CD4-positive, alpha-beta memory T cell (primary cell): ENCODE measurements around the gene ARFGAP2. TPM values are rescaled to one million over a fixed set of nuclear protein-coding genes. Genes with fewer than 3 reads are reported as not detected.

Experiments used
- CTCF ChIA-PET: fragments of 350-600 bp; sonication (Branson Sonifier 250); formaldehyde crosslinking; loops from one replicate; lab custom pipeline; 2021; ENCODE audit warnings: inconsistent platforms; ENCODE audit not compliant: partially characterized antibody; lab: Charles Lee
- POLR2A ChIA-PET: fragments of 350-600 bp; sonication (Branson Sonifier 250); formaldehyde crosslinking; loops from one replicate; lab custom pipeline; 2021; ENCODE audit not compliant: partially characterized antibody; lab: Charles Lee
- DNase-seq, 5 donors: peaks; one replicate each; pipeline versions ENCODE4 v3.0.0 to v3.0.0-alpha.2; 2020 to 2022; ENCODE audit warnings: mixed read lengths in 1 of 5
- H3K27ac ChIP-seq: one replicate; pipeline ENCODE4 v1.7.0; 2013; ENCODE audit warnings: low read depth, low read length
- H3K27me3 ChIP-seq: 2 replicates; pipeline ENCODE4 v1.7.0; 2013; ENCODE audit warnings: mild to moderate bottlenecking, low read length, moderate library complexity; ENCODE audit not compliant: insufficient read depth
- H3K36me3 ChIP-seq: 2 replicates; pipeline ENCODE4 v1.7.0; 2013; ENCODE audit warnings: mild to moderate bottlenecking, low read length, moderate library complexity; ENCODE audit not compliant: insufficient read depth
- H3K4me1 ChIP-seq: 2 replicates; pipeline ENCODE4 v1.7.0; 2013; ENCODE audit warnings: mild to moderate bottlenecking, low read length, moderate library complexity; ENCODE audit not compliant: insufficient read depth
- H3K4me3 ChIP-seq, 2 donors: one replicate each; pipeline ENCODE4 v1.7.0; 2013; ENCODE audit warnings: low read length in 2 of 2, mild to moderate bottlenecking in 1 of 2
- H3K9me3 ChIP-seq, 2 donors: one replicate each; pipeline ENCODE4 v1.7.0; 2013; ENCODE audit warnings: low read length in 2 of 2, control low read depth in 1 of 2; ENCODE audit not compliant: control insufficient read depth in 1 of 2
- H3K27ac Mint-ChIP-seq, 7 donors: one replicate each; pipeline ENCODE4 v1.8.0; 2020 to 2021; ENCODE audit warnings: mixed read lengths in 7 of 7, mild to moderate bottlenecking in 6 of 7, inconsistent platforms in 3 of 7, moderate library complexity in 3 of 7
- H3K27me3 Mint-ChIP-seq, 2 donors: one replicate each; pipeline ENCODE4 v1.8.0; 2020 to 2021; ENCODE audit warnings: mixed read lengths in 2 of 2
- H3K36me3 Mint-ChIP-seq, 2 donors: one replicate each; pipeline ENCODE4 v1.8.0; 2020 to 2021; ENCODE audit warnings: mixed read lengths in 2 of 2, inconsistent platforms in 1 of 2, mild to moderate bottlenecking in 1 of 2
- H3K4me1 Mint-ChIP-seq, 4 donors: one replicate each; pipeline ENCODE4 v1.8.0; 2020 to 2021; ENCODE audit warnings: mixed read lengths in 4 of 4, mild to moderate bottlenecking in 1 of 4
- H3K4me3 Mint-ChIP-seq, 8 donors: one replicate each; pipeline ENCODE4 v1.8.0; 2020 to 2021; ENCODE audit warnings: mixed read lengths in 8 of 8, mild to moderate bottlenecking in 7 of 8, moderate library complexity in 6 of 8, inconsistent platforms in 3 of 8
- H3K9me3 Mint-ChIP-seq, 8 donors: one replicate each; pipeline ENCODE4 v1.8.0; 2020 to 2021; ENCODE audit warnings: mixed read lengths in 8 of 8, mild to moderate bottlenecking in 5 of 8, inconsistent platforms in 3 of 8, moderate library complexity in 1 of 8
- intact Hi-C: fragments of 100-400 bp; cut with micrococcal nuclease; formaldehyde crosslinking; loops from one replicate; pipeline ENCODE4 v1.15.1; 2023
- polyA plus RNA-seq, 2 donors: library from polyadenylated mRNA; unstranded; fragments of 300-500 nt; fragmentation: Illumina TruSeq; gene quantifications; one replicate each; pipeline ENCODE4 v1.2.3, GENCODE V29; 2021
- total RNA-seq, 2 experiments: library from RNA; stranded (reverse); gene quantifications; one replicate each; pipeline ENCODE4 v1.2.3, GENCODE V29; 2021

Gene ARFGAP2
- total and polyA plus RNA-seq, 4 experiments from 2014 or later, result 88.6 to 142 (median 137) TPM

DNA sequence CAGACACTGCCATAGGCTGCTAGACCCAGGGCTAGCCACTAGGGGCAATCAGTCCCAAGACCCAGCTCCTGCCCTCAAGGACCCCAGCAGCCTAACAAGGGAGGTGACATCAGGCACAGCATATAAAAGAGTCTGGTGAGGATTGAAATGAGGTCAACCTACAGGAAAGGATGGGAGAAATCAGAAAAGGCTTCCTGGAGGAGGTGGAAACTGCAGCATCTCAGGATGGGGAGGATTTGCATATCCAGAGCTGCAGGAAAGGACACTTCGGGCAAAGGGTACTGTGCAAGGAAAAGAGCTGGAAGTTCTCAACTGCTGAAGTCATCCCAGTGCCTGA, 2.9 kb upstream of the ARFGAP2 start:
- Histone ChIP-seq H3K27me3 (no peaks in the 10 kb centered on the region), H3K4me3 (no peak overlapping the region), H3K9me3 (no peaks in the 10 kb centered on the region), H3K27ac (no peak overlapping the region), H3K36me3 (peaks cover 6% of the 10 kb centered on the region), H3K4me1 (peaks cover 29% of the 10 kb centered on the region)
- DNase-seq, result peak in 4 of 5 donors; percentile 21 to 40 (median 30)
- ChIA-PET POLR2A (interaction anchor here (0.9 kb wide), 1 partner anchor 35 kb away, joined by 5 read pairs; the partner anchor contains the start of gene DDB2), CTCF (interaction anchor here (0.6 to 3.7 kb wide), 8 partner anchors 18 to 233 kb away, joined by 3 to 42 read pairs (median 4); partner anchors contain the start of gene DDB2)
- Mint-ChIP-seq H3K4me3 (peak overlapping the region in 1 of 8 donors; percentile 5), H3K4me1 (peaks cover 11 to 39% (median 23%) of the 10 kb centered on the region in 4 donors), H3K36me3 (peaks cover 0 to 14% of the 10 kb centered on the region in 2 donors), H3K27ac (peak overlapping the region in 4 of 7 donors; percentile 75 to 99 (median 77)), H3K9me3 (no peaks in the 10 kb centered on the region), H3K27me3 (peaks cover 0 to 7% of the 10 kb centered on the region in 2 donors)
- intact Hi-C loops, result loop anchor here (5.0 to 10.0 kb wide), 3 partner anchors 228 to 675 kb away; partner anchors contain the start of genes KBTBD4, NDUFS3 and SLC39A13

DNA sequence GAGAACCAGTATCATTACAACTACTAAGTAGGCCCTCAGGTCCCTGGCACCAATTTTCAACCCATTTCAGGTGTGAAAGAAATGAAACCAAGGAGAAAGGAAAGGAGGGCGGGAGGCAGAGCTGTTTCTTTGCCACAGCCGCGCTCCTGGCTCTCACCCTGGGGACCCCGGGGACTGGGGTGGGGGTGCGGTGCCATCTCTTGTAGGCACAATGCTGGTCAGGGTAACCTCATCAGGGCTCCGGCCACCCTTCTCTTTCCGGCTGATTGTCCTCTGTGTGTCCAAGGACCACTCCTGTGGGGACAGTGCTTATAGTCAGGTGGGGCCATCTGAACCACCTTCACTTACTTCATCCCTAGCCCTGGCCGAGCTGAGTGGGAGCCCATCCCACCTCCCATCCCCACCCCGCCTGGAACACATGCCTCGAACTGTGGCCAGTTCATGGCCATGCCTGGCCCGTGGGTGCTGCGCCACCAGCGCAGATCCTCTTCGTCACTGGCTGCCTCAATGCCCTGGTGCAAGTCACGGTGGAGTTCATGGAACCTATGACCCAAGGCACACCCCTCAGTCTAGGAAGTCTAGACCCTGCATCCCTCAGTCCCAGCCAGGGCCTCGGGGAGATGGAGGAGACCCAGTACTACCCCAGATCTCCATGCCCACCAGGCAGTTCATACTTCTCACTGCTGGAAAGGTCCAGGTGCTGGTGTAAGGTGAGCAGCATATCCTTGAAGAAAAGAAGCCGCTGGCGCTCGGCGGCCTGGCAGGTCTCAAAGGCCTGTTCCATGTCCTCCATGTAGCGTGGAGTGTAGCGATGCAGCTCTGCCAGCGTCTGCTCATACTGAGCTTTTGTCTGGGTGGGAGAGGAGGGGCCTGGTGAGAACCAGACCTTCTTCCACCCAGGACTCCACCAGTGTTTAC, 2.3 kb upstream of the ARFGAP2 start:
- peaks cover 31% of the 10 kb centered on the region for H3K4me1 ChIP-seq
- no peaks in the 10 kb centered on the region for H3K27me3 ChIP-seq
- H3K36me3 Mint-ChIP-seq, result peaks cover 1 to 15% of the 10 kb centered on the region in 2 donors
- H3K27ac Mint-ChIP-seq, result peak overlapping the region in 6 of 7 donors; percentile 47 to 99 (median 76)
- intact Hi-C loops, result loop anchor here (5.0 to 10.0 kb wide), 3 partner anchors 228 to 676 kb away; partner anchors contain the start of genes KBTBD4, NDUFS3 and SLC39A13
- POLR2A ChIA-PET, result interaction anchor here (0.7 to 3.6 kb wide), 6 partner anchors 8 to 92 kb away, joined by 3 to 66 read pairs (median 18); partner anchors contain the start of genes ACP2, DDB2, MADD and NR1H3
- peaks cover 0 to 5% of the 10 kb centered on the region in 2 donors for H3K27me3 Mint-ChIP-seq
- DNase-seq, result no peak
- H3K4me3 ChIP-seq, result no peak overlapping the region
- no peak overlapping the region for H3K27ac ChIP-seq
- peaks cover 12 to 42% (median 24%) of the 10 kb centered on the region in 4 donors for H3K4me1 Mint-ChIP-seq
- CTCF ChIA-PET, result interaction anchor here (0.6 to 3.7 kb wide), 19 partner anchors 8 to 275 kb away, joined by 3 to 42 read pairs (median 7); partner anchors contain the start of genes ACP2 and DDB2
- H3K36me3 ChIP-seq, result peaks cover 8% of the 10 kb centered on the region
- no peaks in the 10 kb centered on the region for H3K9me3 Mint-ChIP-seq
- H3K4me3 Mint-ChIP-seq, result peak overlapping the region in 1 of 8 donors; percentile 5
- H3K9me3 ChIP-seq, result no peaks in the 10 kb centered on the region

DNA sequence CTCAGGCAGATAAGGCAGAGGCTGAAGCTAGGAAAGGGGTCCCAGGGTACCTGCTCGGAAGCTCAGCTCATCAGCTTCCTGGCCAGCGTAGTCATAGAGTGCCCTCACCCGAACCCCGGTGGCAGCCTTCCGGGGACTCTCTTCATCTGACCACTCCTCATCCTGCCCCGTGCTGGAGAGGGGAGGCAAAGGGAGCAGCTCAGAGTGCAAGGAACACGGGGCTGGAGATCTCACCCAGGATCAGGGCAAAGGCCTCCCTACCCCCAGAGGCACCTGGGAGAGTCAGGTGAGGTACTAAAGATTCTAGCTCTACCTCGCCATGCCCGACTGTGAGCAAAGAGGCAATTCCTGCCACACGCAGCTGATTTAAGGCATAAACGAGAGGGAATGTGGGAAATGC, 1.6 kb upstream of the ARFGAP2 start:
- peaks cover 15 to 48% (median 30%) of the 10 kb centered on the region in 4 donors for H3K4me1 Mint-ChIP-seq
- intact Hi-C loops, result loop anchor here (5.0 to 10.0 kb wide), 3 partner anchors 229 to 676 kb away; partner anchors contain the start of genes KBTBD4, NDUFS3 and SLC39A13
- no peak overlapping the region for H3K4me3 ChIP-seq
- peaks cover 15% of the 10 kb centered on the region for H3K36me3 ChIP-seq
- DNase-seq, result no peak
- peak overlapping the region; percentile 92 for H3K27ac ChIP-seq
- H3K27me3 Mint-ChIP-seq, result peaks cover 0 to 5% of the 10 kb centered on the region in 2 donors
- peaks cover 6 to 22% of the 10 kb centered on the region in 2 donors for H3K36me3 Mint-ChIP-seq
- peaks cover 35% of the 10 kb centered on the region for H3K4me1 ChIP-seq
- no peak overlapping the region for H3K4me3 Mint-ChIP-seq
- no peaks in the 10 kb centered on the region for H3K9me3 ChIP-seq
- H3K9me3 Mint-ChIP-seq, result no peaks in the 10 kb centered on the region
- no peaks in the 10 kb centered on the region for H3K27me3 ChIP-seq
- POLR2A ChIA-PET, result interaction anchor here (0.7 to 3.6 kb wide), 12 partner anchors 9 to 248 kb away, joined by 3 to 66 read pairs (median 9); partner anchors contain the start of genes ACP2, DDB2, MADD and NR1H3
- peak overlapping the region in 4 of 7 donors; percentile 29 to 99 (median 80) for H3K27ac Mint-ChIP-seq
- CTCF ChIA-PET, result interaction anchor here (0.7 to 3.7 kb wide), 22 partner anchors 9 to 293 kb away, joined by 3 to 42 read pairs (median 6); partner anchors contain the start of genes ACP2 and DDB2

DNA sequence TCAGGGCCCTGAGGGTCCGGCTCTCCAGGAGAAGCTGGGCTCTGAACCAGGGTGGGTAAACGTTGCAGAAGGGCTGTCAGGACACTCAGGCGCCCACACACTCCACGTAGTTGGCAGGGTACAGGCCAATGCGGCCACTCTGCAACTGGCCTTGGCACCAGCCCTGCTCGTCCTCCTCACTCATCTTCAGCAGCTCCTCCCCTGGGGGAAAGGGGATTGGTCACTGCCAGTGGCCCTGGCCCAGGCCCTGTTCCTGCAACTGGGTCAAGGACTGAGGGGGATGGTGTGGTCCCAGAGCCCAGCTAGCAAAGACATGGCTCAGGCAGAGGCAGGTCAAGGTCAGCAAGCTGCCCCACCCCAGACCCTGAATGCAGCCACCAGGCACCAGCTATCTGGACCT, 1.2 kb upstream of the ARFGAP2 start:
- peak overlapping the region; percentile 92 for H3K27ac ChIP-seq
- intact Hi-C loops, result loop anchor here (1.0 to 10.0 kb wide), 10 partner anchors 8 to 677 kb away; partner anchors contain the start of genes ACP2, DDB2, KBTBD4 and NDUFS3
- H3K4me3 ChIP-seq, result peak overlapping the region in 1 of 2 donors; percentile 89
- Mint-ChIP-seq H3K4me1 (peaks cover 15 to 53% (median 33%) of the 10 kb centered on the region in 4 donors), H3K9me3 (no peaks in the 10 kb centered on the region), H3K27me3 (peaks cover 0 to 5% of the 10 kb centered on the region in 2 donors), H3K4me3 (peak overlapping the region in 7 of 8 donors; percentile 15 to 100 (median 98)), H3K36me3 (peaks cover 10 to 26% of the 10 kb centered on the region in 2 donors), H3K27ac (peak overlapping the region; percentile 99 to 100 (median 99))
- peaks cover 40% of the 10 kb centered on the region for H3K4me1 ChIP-seq
- no peaks in the 10 kb centered on the region for H3K9me3 ChIP-seq
- H3K36me3 ChIP-seq, result peaks cover 19% of the 10 kb centered on the region
- no peaks in the 10 kb centered on the region for H3K27me3 ChIP-seq
- no peak for DNase-seq
- ChIA-PET POLR2A (interaction anchor here (0.7 to 3.6 kb wide), 13 partner anchors 10 to 588 kb away, joined by 3 to 66 read pairs (median 7); partner anchors contain the start of genes ACP2, DDB2, MADD and NR1H3), CTCF (interaction anchor here (0.7 to 3.7 kb wide), 24 partner anchors 10 to 293 kb away, joined by 3 to 42 read pairs (median 6); partner anchors contain the start of genes ACP2 and DDB2)

DNA sequence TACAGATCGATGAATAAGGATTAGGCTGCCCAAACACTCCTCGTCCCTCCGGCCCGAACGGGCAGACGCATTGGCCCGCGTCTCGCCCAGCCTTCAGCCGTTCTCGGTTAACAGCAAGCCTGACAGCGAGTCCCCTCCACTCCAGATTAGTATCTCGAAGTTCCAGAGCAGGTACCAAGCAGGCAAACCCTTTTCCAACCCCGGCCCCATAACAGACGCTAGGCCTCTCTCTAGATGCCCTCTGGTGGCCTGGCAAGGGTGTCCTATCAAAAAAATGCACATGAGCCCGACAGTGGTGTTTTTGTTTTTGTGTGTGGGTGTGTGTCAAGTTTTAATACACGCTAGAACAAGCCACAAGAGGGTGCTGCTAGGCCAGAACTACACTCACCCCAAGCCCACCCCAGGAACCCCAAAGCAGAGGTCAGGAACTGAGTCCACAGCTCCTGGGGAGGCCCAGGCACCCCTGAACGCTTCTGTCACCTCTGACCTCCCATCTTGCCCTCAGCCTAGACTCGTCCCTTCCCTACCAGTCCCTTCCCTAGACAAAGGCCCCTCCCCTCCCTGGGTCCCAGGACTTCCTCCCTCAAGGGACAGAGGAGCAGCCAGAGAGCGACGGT, 658 bp upstream of the ARFGAP2 start:
- Mint-ChIP-seq H3K27me3 (peaks cover 0 to 5% of the 10 kb centered on the region in 2 donors), H3K4me3 (peak overlapping the region; percentile 93 to 100 (median 98)), H3K4me1 (peaks cover 16 to 58% (median 36%) of the 10 kb centered on the region in 4 donors), H3K9me3 (no peaks in the 10 kb centered on the region), H3K27ac (peak overlapping the region; percentile 99 to 100 (median 99)), H3K36me3 (peaks cover 14 to 28% of the 10 kb centered on the region in 2 donors)
- POLR2A ChIA-PET, result interaction anchor here (0.5 to 3.6 kb wide), 13 partner anchors 10 to 1058 kb away, joined by 3 to 66 read pairs (median 7); partner anchors contain the start of genes ACP2, DDB2, MADD and NR1H3
- H3K36me3 ChIP-seq, result peaks cover 24% of the 10 kb centered on the region
- H3K27ac ChIP-seq, result peak overlapping the region; percentile 92
- peak; percentile 82 to 91 (median 85) for DNase-seq
- H3K4me1 ChIP-seq, result peaks cover 42% of the 10 kb centered on the region
- intact Hi-C loops, result loop anchor here (1.0 to 10.0 kb wide), 10 partner anchors 9 to 677 kb away; partner anchors contain the start of genes ACP2, DDB2, KBTBD4 and NDUFS3
- CTCF ChIA-PET, result interaction anchor here (0.7 to 3.7 kb wide), 21 partner anchors 9 to 292 kb away, joined by 3 to 42 read pairs (median 6); partner anchors contain the start of genes ACP2 and DDB2
- H3K9me3 ChIP-seq, result no peaks in the 10 kb centered on the region
- peak overlapping the region; percentile 89 to 91 for H3K4me3 ChIP-seq
- H3K27me3 ChIP-seq, result no peaks in the 10 kb centered on the region
